Measurements from ENCODE around the gene PRPF31.

Gene PRPF31

GRCh38 chr19:54115109-54116063, at the start of gene PRPF31, which contains the start of gene TFPT:
Gene PRPF31, plus strand, starts transcription at chr19:54115754. Its CDS starts 2,525 bp downstream, at chr19:54118279.
Gene TFPT, minus strand, starts transcription at chr19:54115657. Its CDS starts 388 bp downstream, at chr19:54115269.
- H3K79me2 ChIP-seq (ENCODE audit: insufficient read depth, low read length) = peaks cover 44% of the 10 kb centered on the region
- H3K9ac ChIP-seq (ENCODE audit: low read depth, low read length, poor library complexity, severe bottlenecking) = peak within 1 kb of the TSS; percentile 91
- H3K4me2 ChIP-seq (ENCODE audit: low read depth, low read length, poor library complexity, severe bottlenecking) = peak within 1 kb of the TSS; percentile 78
- H3K4me3 ChIP-seq (ENCODE audit: low read length, poor library complexity, severe bottlenecking) = peak within 1 kb of the TSS; percentile 90
- H3K4me1 ChIP-seq (ENCODE audit: insufficient read depth, low read length, poor library complexity, severe bottlenecking) = peaks cover 20% of the 10 kb centered on the region
- no peaks in the 10 kb centered on the region for H3F3A ChIP-seq (ENCODE audit: low read depth)
- H3K9me3 ChIP-seq (ENCODE audit: insufficient read depth, low read depth, low read length) = no peaks in the 10 kb centered on the region
- H3K27me3 ChIP-seq (ENCODE audit: insufficient read depth, low read length, poor library complexity, severe bottlenecking) = no peaks in the 10 kb centered on the region
- H2AFZ ChIP-seq (ENCODE audit: low read length) = peak within 1 kb of the TSS; percentile 93
- H3K36me3 ChIP-seq (ENCODE audit: insufficient read depth, low read length) = peaks cover 4% of the 10 kb centered on the region; the same call in 1 of the 2 replicates
- H4K20me1 ChIP-seq (ENCODE audit: insufficient read depth, low read length, poor library complexity, severe bottlenecking) = peaks cover 4% of the 10 kb centered on the region
- TF ChIP-seq EZH2phosphoT487 (IDR thresholded peaks at IDR 0.05; ENCODE audit: borderline replicate concordance) (no peak), CTCF (conservative IDR thresholded peaks at IDR 0.05; ENCODE audit: low read length) (no peak)
- no peaks in the 10 kb centered on the region for H3K9me2 ChIP-seq (replicated peaks; ENCODE audit: low read depth, low read length)

- H4K20me1 ChIP-seq (ENCODE audit: insufficient read depth, low read length, poor library complexity, severe bottlenecking) = no peaks in the 10 kb centered on the region
- no peaks in the 10 kb centered on the region for H3K9me2 ChIP-seq (replicated peaks; ENCODE audit: low read depth, low read length)
- no peaks in the 10 kb centered on the region for H3K79me2 ChIP-seq (ENCODE audit: insufficient read depth, low read length)
- H3K4me1 ChIP-seq (ENCODE audit: insufficient read depth, low read length, poor library complexity, severe bottlenecking) = no peaks in the 10 kb centered on the region
- H3F3A ChIP-seq (ENCODE audit: low read depth) = no peaks in the 10 kb centered on the region
- H3K4me3 ChIP-seq (ENCODE audit: low read length, poor library complexity, severe bottlenecking) = no peak overlapping the region
- no peaks in the 10 kb centered on the region for H3K36me3 ChIP-seq (ENCODE audit: insufficient read depth, low read length)
- no peaks in the 10 kb centered on the region for H3K27me3 ChIP-seq (ENCODE audit: insufficient read depth, low read length, poor library complexity, severe bottlenecking)
- H3K4me2 ChIP-seq (ENCODE audit: low read depth, low read length, poor library complexity, severe bottlenecking) = no peak overlapping the region
- TF ChIP-seq CTCF (conservative IDR thresholded peaks at IDR 0.05; ENCODE audit: low read length) (no peak), EZH2phosphoT487 (IDR thresholded peaks at IDR 0.05; ENCODE audit: borderline replicate concordance) (no peak)
- H3K9ac ChIP-seq (ENCODE audit: low read depth, low read length, poor library complexity, severe bottlenecking) = no peak overlapping the region
- no peak overlapping the region for H2AFZ ChIP-seq (ENCODE audit: low read length)
- H3K9me3 ChIP-seq (ENCODE audit: insufficient read depth, low read depth, low read length) = no peaks in the 10 kb centered on the region
These were observed 46.1 kb upstream of the PRPF31 start for GRCh38 chr19:54069470-54069869.

- Histone ChIP-seq H2AFZ (ENCODE audit: low read length) (no peak overlapping the region), H3K27me3 (ENCODE audit: insufficient read depth, low read length, poor library complexity, severe bottlenecking) (no peaks in the 10 kb centered on the region), H3K4me1 (ENCODE audit: insufficient read depth, low read length, poor library complexity, severe bottlenecking) (no peaks in the 10 kb centered on the region), H4K20me1 (ENCODE audit: insufficient read depth, low read length, poor library complexity, severe bottlenecking) (no peaks in the 10 kb centered on the region), H3K9ac (ENCODE audit: low read depth, low read length, poor library complexity, severe bottlenecking) (no peak overlapping the region), H3K9me3 (ENCODE audit: insufficient read depth, low read depth, low read length) (no peaks in the 10 kb centered on the region), H3K4me3 (ENCODE audit: low read length, poor library complexity, severe bottlenecking) (no peak overlapping the region), H3K79me2 (ENCODE audit: insufficient read depth, low read length) (no peaks in the 10 kb centered on the region), H3K4me2 (ENCODE audit: low read depth, low read length, poor library complexity, severe bottlenecking) (no peak overlapping the region), H3K36me3 (ENCODE audit: insufficient read depth, low read length) (no peaks in the 10 kb centered on the region), H3F3A (ENCODE audit: low read depth) (no peaks in the 10 kb centered on the region), H3K9me2 (replicated peaks; ENCODE audit: low read depth, low read length) (no peaks in the 10 kb centered on the region)
- TF ChIP-seq CTCF (conservative IDR thresholded peaks at IDR 0.05; ENCODE audit: low read length) (no peak), EZH2phosphoT487 (IDR thresholded peaks at IDR 0.05; ENCODE audit: borderline replicate concordance) (no peak)
These were observed 41.7 kb upstream of the PRPF31 start for GRCh38 chr19:54073829-54074228.

All from Loucy (cell line).